GM18511 (cell line): ENCODE measurements around the gene PPP6C.

Experiments used
- ATAC-seq: cut with Tn5 transposase; IDR thresholded peaks from one replicate; pipeline ENCODE4 v1.9.1; 2021; ENCODE audit warnings: mild to moderate bottlenecking, moderate library complexity; ENCODE audit not compliant: unreplicated experiment

PPP6C gene

DNA sequence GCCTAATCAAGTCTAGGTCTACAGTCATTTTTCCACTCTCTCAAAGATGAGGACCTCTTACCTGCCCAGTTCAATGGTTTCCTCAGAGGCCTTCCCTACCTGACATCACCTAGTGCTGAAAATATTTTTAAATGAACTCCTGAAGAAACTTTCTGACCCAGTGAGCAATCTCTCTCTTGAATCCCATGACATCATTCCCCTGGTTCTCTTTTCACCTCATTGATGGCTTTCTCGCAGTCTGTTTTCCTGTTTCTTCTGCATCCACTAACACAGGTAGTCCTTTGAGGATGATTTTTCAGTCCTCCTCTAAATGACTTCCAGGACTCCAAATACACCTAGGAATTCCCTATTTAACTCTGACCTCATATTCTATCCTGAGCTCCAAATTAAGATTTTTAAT, 86.6 kb downstream of the PPP6C start:
- ATAC-seq: no peak

DNA sequence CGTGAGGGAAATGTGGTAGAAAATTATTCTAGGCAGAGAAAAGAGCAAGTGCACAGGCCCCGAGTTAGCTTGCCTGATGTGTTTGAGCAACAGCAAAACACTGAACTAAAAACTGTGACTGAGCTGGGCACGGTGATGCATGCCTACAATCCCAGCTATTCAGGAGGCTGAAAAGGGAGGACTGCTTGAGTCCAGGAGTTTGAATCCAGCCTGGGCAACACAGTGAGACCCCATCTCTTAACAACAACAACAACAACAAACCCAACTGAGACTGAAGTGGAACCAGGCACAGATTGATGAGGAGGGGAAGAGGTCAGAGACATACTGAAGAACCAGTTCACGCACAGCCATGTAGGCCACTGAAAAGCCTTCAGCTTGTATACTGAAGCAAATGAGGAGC, 88.8 kb downstream of the PPP6C start:
- ATAC-seq: no peak

- no peak for ATAC-seq
Measured at GRCh38 chr9:125099816-125100215, 89.8 kb downstream of the PPP6C start.
